Renal cortical epithelial cell (primary cell): ENCODE measurements around the gene SORT1. TPM values are rescaled to one million over a fixed set of nuclear protein-coding genes. Genes with fewer than 3 reads are reported as not detected.
A peak's percentile ranks its signal among the peaks of the same experiment; 100 is the strongest.
"Not testable (repeated sequence)": the region's sequence is repeated elsewhere in the genome, so short reads cannot be mapped to it uniquely, and the experiment has no call there.

Experiments
- DNase-seq: peaks from one replicate; pipeline ENCODE4 v3.0.0-alpha.2; 2011; ENCODE audit warnings: low read depth
- total RNA-seq: library from RNA; depleted of rRNA; stranded (reverse); fragments of >200 nt; gene quantifications from 2 replicates; pipeline ENCODE4 v1.2.3, GENCODE V29; 2014

SORT1 gene
- total RNA-seq, 1 donor from 2014 or later, result 96.6 TPM

GRCh38 chr1:109396871-109397580 is 692 bp downstream of the SORT1 start:
- DNase-seq, result no peak

- DNase-seq, result no peak
These were observed 1.2 kb downstream of the SORT1 start for GRCh38 chr1:109396513-109396839.

DNA sequence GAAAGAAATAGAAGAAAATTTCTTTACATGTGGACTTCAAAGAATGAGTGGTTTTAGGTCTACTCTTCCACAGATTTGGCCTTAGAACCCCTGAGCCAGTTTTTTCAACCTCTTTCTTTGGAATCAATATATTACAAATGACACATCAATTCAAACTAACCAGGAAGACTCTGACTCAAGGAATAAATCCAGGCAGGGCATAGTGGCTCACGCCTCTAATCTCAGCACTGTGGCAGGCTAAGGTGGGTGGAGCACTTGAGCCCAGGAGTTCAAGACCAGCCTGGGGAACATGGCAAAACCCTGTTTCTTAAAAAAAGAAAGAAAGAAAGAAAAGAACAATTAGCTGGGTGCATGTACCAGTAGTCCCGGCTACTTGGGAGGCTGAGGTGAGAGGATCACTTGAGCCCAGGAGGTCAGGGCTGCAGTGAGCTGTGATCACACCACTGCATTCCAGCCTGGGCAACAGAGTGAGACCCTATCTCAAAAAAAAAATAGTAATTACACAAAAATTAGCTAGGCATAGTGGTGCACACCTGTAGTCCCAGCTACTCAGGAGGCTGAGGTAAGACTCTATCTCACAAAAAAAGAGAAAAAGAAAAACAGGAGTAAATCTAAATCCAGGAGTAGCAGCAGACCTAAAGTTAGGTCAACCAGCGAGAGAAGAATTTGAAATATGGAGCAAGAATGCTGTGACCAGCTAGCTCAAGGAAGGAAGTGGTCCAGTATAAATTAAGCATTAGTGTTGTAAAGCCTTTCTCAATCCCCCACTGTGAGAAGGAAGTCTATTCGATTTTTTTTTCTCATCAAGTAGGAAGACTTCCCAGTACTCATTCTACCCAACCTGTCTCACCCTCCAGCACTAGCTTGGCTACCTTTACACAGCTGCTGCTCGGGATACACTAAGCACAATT is 1.9 kb downstream of the SORT1 start:
- peak; percentile 83 for DNase-seq

- DNase-seq, result not testable (repeated sequence)
These were observed 2.5 kb downstream of the SORT1 start for GRCh38 chr1:109395282-109395599.

DNA sequence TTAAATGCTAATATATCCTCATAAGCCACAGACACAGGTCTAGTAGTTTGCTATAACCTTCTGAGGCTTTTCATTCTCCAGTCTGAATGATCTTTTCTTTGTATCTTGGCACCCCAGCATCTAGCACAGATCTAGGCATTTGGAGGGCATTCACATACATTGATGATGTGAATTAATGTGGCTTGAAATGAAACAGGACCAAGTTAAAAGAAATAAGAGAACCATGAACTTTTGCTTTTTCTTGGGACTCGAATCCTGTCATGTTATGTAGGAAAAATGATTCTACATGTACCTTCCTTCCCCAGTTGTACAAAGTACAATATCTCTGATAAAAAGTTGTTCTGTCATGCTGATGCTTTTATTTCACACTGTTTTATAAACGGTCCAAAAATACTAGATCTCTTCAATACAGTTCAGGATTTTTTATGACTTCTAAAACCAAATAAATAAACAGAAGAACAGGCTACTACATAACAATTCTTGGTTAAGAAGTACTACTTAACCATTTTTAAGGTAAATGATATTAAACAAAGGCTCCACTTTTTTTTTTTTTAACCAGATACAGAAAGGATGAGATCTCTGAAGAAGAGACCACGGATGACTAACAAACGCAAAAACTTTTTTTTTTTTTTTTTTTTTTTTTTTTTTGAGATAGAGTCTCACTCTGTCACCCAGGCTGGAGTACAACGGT is 3.0 kb downstream of the SORT1 start:
- no peak for DNase-seq

- DNase-seq, result no peak
These were observed 4.0 kb downstream of the SORT1 start for GRCh38 chr1:109393617-109394233.

GRCh38 chr1:109392788-109393616 is 4.7 kb downstream of the SORT1 start:
- DNase-seq, result peak; percentile 73

GRCh38 chr1:109392037-109392787 is 5.5 kb downstream of the SORT1 start:
- peak; percentile 45 for DNase-seq

DNA sequence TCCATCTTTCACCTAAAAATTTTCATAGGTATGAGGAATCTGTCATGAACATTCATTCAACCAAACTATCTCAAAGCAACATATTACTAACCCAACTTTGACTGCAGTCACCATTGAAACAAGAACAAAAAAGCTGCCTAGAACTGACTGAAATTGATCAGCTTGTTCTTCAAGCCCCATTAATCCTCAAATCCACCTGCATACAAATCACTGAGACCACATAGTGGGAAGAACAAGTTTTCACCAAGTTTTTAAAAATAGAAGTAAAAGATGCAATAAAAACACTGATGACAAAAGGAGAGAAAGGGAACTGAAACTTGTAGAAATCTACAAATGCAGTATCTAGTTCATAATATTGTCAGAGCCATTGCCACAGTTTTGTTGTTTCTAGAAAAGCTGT is 6.1 kb downstream of the SORT1 start:
- peak; percentile 36 for DNase-seq

- DNase-seq, result no peak
These were observed 6.6 kb downstream of the SORT1 start for GRCh38 chr1:109391157-109391556.

GRCh38 chr1:109389638-109390341 is 7.9 kb downstream of the SORT1 start:
- no peak for DNase-seq

DNA sequence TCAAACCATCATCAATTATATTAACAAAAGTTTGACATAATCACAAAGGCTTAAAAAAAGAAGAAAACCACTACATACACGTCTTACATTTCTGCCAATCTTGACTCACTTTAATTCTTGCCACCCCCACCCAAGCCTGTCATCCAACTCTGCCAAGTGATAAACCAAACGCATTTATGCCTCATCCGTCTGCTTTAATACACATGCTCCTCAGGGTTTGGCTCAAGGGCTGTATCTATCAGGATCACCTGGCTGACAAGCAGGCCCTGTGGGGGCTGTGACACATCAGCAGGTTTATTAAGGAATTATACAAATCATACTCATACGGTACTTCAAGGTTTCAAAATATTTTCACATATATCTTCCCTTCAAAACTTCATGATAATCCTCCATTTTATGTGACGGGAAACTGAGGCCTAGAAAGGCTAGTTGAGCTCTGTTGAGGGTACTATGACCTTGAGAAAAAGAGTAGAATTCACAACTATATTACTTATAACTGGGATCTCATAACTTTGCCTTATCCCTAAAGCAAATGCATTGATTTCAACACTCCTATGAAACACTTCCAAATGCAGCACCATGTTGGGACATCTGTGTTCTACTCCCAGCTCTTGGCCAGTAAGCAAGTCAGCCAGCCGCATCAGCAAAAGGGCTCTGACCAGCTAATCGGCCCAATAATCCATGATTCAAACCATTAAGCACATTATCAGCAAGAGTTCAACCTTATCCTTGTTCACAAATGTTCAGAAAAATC is 8.7 kb downstream of the SORT1 start:
- DNase-seq, result no peak

DNA sequence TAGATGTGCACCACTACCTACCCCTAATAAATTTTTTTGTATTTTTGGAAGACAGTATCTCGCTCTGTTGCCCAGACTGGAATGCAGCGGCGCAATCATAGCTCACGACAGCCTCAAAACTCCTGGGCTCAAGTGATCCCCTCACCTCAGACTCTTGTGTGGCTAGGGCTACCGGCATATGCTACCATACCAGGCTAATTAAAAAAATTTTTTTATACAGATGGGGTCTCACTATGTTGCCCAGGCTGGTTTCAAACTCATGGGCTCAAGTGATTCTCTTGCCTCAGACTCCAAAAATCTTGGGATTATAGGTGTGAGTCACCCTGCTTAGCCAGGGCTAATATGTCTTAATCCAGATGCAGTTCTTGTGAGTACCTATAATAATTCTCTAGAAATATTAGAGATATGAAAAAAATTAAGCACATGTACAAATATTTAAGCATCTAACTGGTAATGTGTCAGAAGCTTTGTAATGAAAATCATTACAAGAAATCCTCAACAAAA is 9.5 kb downstream of the SORT1 start:
- DNase-seq, result no peak

- DNase-seq, result no peak
These were observed 11.5 kb downstream of the SORT1 start for GRCh38 chr1:109386054-109386717.

DNA sequence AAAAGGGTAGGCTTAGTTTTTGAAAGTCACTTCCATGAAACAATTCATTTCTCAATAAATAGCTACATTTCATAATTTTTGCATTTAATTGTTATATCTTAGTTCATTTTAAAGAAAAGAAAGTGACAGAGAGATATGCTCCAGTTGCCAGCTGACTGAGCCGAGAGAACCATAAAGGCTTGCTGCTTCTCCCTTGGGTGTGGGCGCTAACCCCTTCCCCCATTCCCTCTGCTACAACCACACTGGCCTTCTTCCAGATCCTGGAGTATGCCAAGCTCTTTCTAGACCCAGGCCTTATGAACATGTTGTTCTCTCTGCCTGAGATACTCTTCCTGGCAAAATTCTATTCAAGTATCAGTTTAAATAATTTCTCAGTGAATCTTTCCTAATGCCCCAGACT is 12.3 kb downstream of the SORT1 start:
- peak; percentile 79 for DNase-seq

GRCh38 chr1:109383854-109384253 is 13.9 kb downstream of the SORT1 start:
- DNase-seq, result no peak

DNA sequence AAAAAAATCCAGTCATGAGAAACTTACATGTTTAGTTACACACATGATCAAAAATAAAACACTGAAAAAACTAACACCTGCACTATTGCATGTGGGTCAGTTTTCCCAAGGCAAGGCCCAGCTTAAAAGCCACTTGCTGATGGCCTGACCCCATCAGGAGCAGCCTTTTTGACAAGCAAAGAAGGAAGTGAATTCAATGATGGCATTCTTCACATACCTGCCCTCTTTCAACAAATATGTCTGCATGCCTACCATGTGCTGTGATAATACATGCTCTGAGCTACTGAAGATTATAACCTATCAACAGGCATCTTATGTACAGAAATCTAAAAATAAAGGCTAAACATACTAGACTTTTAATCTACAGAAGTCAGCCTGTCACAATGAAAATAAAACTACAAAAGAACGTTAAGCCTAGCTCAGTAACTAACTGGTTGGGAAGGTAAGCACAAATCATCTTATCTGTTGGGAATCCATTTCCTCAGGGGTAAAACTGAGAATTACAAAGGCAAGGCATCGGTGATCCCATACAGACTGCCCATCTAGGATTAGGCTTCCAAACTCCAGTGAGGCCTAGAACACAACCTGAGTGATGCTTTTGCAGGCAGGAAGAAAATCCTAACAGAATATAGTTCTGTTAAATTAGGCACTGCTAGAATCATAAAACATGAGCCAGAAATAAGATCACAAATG is 14.5 kb downstream of the SORT1 start:
- DNase-seq, result peak; percentile 40

DNA sequence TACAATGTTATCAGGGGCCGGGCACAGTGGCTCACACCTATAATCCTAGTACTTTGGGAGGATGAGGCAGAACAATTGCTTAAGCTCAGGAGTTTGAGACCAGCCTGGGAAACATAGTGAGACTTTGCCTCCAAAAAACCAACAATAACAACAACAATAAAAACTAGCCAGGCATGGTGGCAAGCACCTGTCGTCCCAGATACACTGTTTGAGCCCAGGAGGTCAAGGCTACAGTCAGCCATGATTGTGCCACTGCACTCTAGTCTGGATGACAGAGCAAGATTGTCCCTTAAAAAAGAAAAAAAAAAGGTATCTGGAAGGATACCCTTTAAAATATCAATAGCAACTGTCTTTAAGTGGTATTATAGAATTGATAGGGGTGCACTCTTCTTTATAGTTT is 16.1 kb downstream of the SORT1 start:
- DNase-seq, result no peak
